Cortex of kidney (tissue), 1 donor: ENCODE data around the gene ADH1C.
"Not testable (repeated sequence)": the region's sequence is repeated elsewhere in the genome, so short reads cannot be mapped to it uniquely, and the experiment has no call there.

ENCODE experiments used
- DNase-seq: peaks from one replicate; lab custom pipeline; 2025; lab: John Stamatoyannopoulos, UW

Gene ADH1C

DNA sequence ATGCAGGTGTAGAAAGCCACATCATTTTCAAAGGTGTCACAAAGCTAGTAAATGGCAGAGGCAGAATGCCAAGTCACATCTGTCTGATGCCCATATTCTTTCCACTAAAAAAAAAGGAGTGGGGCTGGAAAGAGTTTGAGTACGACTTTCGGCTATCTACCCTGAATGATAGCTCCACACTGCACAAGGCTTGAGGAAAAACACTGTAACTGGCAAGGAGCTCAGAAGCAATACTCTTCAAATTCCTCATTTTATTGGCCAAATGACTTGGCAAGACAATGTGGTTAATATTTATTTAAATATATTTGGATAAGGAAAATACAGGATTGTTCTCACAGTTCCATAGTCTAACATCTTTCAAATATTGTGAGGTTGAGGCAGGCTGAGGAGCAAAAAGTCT lies 5.4 kb upstream of the ADH1C start:
- DNase-seq, result no peak

DNA sequence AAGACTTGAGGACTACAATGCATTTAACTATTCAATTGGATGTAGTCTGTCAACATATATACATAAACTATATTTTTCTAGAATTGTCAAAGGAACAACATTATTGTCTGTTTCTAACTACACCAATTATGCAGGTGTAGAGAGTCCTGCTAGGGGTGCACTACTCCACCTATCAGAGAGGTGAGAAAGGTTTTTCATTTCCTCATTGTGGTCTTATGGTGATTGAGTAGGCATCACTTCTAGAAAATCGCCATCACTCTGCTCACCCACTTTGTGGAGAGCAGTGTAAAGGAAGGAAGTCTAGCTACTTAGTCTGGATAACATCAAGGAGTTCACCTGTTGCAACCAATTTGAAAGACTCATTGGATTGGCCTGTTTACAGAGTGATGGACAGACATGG lies 4.4 kb upstream of the ADH1C start:
- no peak for DNase-seq

DNA sequence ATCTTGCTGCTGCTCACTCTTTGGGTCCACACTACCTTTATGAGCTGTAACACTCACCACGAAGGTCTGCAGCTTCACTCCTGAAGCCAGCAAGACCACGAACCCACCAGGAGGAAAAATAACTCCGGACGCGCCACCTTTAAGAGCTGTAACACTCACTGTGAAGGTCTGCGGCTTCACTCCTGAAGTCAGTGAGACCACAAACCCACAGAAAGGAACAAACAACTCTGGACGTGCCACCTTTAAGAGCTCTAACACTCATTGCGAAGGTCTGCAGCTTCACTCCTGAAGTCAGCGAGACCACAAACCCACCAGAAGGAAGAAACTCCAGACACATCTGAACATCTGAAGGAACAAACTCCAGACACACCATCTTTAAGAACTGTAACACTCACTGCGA lies 3.6 kb upstream of the ADH1C start:
- not testable (repeated sequence) for DNase-seq

DNA sequence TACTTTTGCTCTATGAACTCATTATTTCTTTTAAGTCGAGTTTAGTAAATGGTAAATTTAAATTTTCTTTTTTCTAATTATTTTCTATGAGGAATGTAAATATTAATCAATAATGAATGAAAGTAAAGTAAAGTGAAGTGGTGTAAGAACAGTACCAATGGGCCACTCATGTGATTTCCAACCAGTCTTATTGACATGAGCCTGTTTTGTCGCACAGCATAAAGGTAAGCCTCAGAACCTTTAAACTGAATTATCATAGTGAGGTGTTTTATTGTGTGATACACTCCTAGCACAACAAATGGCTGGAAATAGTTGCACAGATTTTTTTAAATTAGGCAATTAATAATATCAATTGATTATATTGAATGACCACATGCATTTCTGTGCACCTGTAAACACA lies 1.1 kb downstream of the ADH1C start:
- no peak for DNase-seq

DNA sequence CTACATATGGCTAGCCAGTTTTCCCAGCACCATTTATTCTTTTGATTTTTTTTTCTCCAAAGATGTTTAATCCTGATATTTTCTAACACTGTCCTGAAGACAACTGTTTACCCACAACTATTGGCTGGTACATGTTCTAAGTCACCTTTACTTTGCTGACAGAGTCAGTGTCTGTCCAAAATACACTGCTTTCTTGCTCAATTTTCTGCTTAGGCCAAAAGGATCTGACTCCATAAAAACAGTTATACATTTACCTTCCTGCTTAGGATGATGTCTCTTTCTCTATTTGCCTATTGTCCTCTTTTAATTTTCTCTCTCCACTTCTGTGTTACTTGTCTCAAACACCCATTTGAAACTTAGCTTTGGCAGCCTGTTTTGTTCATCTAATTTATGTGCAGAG lies 3.2 kb downstream of the ADH1C start:
- no peak for DNase-seq

DNA sequence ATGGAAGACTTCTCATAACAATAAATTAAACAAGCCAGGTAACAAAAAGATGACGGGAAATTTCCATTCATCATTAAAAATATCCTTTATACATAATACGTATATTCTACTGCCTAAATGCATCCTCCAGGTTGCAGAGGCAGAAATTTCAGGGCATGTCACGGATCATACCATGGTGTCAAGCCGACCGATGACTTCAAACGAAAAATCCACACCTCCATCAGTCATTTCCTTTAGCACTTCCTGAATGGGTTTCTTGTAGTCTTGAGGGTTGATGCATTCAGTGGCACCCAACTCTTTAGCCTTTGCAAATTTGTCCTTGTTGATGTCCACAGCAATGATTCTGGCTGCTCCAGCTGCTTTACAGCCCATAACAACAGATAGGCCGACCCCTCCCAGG lies 9.9 kb downstream of the ADH1C start:
- not testable (repeated sequence) for DNase-seq

DNA sequence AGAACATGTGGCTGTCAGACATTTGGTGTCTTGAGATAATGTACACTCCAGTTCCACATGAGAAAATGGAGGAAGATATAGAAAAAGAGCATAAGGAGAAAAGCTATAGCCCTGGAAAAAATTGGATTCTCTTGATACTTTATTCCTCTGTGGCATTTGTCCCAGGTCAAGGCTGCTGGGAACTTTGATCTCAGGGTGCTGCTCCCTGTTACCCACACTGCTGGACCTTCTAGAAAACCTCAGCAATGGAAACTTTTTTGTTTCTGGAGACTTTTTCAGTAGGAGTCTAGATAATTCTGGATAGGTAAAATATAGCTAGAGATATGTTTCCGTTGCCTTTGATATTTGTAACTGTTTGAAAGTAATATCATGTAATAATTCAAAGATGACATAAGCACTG lies 11.1 kb downstream of the ADH1C start:
- no peak for DNase-seq

DNA sequence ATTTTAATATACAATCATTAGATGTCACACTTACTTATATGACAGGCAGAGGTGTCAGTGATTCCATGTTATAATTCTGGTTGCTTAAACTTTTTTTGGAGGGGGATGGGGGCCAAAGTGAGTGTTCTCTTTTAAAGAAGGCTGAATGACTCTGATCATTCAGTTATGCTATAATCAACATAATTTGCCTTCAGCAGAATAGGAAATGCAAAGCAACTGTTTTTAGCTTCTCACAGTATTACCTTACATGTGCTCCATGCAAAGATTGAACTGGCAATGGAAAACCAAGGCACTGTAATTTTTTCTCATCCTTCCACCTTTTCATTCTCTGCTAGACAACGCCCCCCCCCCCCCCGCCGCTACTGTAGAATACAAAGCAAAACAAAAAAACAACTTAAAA lies 13.4 kb downstream of the ADH1C start:
- DNase-seq, result no peak

DNA sequence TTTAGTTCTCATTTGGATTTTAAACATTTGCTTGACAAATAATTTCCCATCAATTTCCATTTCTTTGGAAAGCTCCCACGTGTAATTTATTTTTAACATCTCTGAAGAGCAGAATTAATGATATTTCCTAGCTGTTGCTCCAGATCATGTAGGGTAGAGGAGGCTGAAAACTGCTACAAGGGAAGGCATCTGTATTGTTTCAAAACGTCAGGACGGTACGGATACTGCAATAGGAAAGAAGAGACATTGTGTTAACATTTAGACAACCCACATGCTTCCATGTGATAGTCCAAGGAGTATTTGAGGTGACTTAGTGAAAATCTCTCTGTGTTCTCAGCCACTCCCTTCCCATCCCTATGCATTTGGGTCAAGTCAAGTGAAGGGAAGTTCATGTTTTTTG lies 16.0 kb downstream of the ADH1C start:
- DNase-seq, result no peak

DNA sequence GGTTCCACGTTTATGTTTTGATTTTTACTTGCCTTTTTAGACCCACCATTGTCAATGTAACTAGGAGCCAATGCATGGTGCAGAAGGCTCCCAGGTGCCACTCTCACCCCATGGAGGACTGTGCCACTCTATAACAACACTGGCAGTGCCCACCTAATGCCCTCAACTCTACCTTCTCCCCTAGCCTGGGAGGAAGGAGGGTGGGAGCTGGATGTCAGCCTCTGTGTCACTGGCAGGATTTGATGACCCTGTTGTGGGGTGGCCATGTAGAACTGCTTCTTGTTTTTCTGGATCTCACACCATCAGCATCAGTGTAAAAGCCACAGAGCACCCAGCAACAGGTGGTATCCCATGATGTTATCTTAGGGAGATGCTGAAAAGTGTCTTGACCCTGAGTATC lies 17.7 kb downstream of the ADH1C start:
- DNase-seq, result no peak

DNA sequence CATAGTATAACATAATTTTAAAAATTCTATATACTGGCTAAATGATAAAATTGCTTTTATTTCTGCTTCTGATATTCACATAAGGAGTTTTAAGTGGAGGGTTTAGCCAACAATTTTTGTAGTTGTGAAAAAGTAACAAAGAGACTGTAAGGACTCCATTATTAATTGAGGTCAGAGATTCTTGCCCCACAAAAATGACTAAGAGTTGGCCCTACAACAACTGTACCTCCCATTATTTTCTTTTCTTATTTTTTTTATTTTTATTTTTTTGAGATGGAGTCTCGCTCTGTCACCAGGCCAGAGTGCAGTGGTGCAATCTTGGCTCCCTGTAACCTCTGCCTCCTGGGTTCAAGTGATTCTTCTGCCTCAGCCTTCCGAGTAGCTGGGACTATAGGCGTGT lies 21.9 kb downstream of the ADH1C start:
- no peak for DNase-seq

DNA sequence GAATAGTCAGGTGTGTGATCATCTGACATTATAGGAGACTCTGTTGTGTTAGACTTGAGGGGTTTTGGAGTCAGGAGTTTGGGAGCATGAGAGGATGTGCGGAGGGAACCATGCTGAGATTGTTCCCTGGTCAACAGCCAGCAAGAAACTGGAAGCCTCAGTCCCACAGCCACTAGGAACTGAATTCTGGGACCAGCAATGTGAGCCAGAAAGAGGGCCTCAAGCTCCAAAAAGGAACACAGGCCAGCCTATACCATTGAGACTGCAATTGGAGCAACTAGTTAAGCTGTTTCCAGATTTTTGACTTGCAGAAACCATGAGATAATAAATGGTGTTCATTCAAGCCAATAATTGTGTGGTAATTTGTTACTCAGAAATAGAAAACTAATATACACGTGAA lies 22.7 kb downstream of the ADH1C start:
- DNase-seq, result no peak

DNA sequence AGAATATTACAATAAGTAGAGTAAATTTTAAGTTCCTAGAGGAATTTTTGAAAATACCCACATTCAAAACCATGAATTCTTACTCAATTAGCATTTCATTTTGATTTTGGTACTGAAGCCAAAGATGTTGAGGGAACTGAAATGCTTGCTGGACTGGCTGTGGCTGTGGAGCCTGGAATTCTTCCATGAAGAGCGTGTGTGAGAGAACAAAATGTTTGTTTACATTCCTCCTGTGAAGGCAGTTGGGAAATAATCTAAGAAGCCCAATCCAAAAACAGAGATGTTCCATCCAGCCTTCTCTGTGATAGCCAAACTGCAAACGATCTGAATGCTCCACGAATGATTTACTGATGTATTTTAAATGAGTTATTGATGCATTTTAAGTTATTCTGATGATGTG lies 27.6 kb downstream of the ADH1C start:
- no peak for DNase-seq

DNA sequence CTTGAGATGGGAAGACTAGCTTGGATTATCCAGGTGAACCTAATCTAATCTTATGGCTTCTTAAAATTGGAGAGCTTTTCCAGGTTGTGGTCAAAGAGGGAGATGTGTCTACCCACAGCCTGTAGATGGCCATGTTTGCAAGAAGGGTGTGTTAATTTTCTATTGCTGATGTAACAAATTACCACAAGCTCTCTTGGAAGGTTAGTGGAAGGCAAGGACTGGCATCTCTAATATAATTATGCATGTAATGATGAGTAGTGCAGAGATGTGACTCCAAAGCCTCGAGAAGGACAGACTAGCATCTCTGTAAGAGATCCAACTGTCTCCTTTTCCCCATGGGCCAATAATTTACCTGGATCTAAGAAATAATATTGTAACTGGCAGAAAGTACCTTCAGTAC lies 28.2 kb downstream of the ADH1C start:
- no peak for DNase-seq

DNA sequence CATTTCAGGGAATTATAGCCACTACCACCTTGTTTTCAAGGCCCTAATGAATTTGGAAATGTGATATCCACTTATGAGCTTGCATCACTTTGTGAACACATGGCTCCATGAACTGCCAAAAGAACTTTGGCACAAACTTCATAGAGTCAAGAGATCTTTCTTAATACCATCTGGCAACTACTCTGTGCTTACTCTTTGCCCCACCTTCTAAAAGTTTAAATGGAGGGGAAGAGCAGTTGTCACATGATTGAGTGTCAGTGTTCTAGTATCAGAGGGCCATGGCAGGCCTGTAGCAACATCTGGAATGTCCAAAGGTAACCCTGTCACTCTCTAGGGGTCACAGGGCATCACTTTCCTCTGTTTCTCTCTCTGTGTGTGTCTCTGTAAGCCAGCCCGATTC lies 28.8 kb downstream of the ADH1C start:
- DNase-seq, result no peak

DNA sequence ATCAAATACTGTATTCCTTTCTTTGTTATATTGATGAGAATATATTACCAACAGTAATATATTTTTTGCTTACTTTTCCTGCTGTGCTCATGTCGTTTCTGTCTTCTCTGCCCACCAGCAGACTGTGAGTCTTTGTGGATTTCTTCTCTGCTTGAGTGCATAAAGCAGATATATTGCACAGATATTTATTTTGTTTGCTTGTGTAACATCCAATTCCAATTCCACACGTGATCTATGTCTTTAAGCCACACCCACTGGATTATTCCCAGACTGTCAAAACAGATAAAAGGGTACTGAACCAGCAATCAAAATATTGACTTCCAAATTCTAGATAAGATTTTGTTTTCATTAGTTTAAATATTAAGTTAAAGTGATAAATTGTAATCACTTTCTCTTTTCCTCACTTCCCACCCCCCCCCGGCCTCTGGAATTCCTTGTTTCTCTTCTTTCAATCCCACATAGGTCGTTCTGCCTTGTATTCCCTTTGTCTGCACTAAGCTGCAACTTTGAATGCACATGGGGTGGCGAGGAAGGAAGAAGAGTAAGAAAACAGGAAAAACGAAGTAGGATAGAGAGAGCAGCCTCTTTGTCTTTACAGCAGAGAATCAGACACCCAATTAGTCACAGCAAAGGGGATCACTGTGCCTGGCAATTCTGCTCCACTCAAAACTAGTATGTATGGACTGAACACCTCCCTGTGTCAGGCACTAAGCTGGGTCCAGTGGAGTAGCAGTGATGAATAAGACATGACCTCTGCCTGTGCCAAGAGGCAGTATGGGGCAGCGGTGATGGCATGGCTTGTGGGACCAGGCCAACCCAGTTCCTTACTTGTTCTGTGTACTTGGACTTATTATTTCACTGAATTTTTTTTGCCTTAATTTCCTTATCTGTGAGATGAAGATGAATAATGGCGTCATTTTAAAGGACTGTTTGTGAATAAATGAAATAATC lies 31.0 kb downstream of the ADH1C start, which contains the start of gene ADH1B:
Gene ADH1B, minus strand, starts transcription at position 161 of the 951 bp plus-strand sequence. Its CDS starts 70 bp downstream, at position 91.
- no peak for DNase-seq

DNA sequence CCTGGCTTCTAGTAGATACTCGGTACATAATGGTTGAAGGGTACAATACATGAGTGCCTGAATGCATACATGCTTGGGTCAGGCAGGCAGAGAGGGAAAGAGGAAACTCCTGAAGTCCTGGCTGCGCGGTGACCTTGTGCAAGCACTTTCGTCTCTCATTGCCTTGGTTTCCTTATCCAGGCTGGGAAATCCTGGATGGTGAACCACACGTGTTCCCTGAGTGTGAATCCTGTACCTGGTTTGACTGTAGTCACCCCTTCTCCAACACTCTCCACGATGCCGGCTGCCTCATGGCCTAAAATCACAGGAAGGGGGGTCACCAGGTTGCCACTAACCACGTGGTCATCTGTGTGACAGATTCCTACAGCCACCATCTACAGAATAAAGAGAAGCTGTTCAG lies 34.7 kb downstream of the ADH1C start:
- DNase-seq, result not testable (repeated sequence)

DNA sequence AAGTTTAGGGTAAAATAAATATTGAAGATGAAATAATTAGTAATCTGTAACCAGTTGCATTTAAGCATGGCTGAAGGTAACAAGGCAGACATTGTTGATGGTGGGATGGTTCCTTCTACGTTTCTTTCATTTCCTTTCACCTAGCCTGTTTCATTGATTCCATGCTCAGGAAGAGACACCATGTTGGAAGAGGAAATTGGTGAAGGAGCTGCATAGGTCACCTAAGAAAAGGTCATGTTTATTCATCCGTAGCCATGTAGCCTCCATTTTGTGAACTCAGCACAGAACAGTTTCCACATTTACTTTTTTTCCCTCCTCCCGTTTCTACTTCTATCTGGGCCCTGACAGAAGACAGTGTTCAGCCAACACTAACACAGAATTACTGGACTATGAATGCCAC lies 35.2 kb downstream of the ADH1C start:
- DNase-seq, result no peak

DNA sequence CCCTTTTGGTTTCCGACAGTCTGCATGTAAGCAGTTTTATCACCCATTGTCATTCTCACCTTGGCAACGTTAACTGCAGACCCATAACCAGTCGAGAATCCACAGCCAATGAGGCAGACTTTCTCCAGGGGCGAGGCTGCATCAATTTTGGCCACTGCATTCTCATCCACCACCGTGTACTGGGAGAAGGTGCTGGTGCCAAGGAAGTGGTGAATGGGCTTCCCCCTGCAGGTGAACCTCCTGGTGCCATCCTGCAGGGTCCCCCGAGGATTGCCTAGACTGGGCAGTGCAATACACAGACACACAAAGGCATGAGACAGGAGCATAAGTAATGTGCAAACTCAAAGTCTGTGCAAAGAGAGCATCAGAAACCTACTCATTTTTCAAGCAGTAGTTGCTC lies 36.7 kb downstream of the ADH1C start:
- DNase-seq, result no peak

DNA sequence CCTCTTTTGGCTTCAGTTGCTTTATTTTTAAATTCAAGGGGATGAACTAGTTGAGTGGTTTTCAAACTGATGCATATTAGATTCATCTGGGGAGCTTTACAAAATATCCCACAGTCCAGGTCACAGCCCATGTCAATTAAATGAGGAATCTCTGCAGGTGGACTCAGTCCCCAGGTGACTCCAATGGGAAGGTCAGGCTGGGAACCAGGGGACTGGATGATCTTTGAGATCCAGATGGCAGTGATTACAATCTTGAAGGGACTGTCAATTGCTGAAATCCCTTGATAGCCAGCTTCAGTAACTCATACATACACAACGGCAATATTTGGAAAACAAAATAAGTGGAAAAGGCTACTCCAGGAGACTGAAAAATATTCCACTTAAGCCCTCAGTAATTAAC lies 38.3 kb downstream of the ADH1C start:
- DNase-seq, result no peak

DNA sequence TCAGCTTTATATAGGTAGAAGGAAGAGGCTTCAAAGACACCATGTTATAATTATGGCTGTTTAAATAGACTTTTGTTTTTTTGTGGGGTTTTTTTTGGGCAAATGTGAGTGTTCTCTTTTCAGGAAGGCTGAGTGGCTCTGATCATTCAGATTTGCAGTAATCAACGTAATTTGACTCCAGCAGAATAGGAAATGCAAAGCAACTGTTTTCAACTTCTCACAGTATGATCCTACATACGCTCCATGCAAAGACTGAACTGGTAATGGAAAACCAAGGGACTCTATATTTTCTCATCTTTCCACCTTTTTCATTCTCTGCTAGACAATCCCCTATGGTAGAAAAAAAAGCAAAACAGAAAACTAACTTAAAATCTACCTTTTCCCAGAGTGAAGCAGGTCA lies 42.2 kb downstream of the ADH1C start:
- no peak for DNase-seq

DNA sequence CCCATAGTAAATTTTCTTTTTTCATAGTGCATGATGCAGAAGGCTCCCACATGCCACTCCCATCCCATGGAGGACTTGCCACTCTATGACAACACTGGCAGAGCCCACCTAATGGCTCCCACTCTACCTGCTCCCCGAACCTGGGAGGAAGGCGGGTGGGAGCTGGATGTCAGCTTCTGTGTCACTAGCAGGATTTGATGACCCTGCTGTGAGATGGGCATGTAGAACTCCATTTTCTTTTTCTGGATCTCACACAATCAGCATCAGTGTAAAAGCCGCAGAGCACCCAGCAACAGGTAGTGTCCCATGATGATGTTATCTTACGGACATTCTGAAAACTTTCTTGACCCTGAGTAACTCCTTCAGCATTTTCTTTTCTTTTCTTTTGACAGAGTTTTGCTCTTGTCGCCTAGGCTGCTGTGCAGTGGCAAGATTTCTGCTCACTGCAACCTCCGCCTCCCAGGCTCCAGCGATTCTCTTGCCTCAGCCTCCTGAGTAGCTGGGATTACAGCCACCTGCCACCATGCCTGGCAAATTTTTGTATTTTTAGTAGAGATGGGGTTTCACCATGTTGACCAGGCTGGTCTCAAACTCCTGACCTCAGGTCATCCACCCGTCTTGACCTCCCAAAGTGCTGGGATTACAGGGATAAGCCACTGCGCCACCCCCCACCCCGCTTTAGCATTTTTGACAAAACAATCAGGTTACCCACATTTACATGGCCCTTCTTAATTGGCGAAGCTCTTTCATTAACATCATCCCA lies 46.7 kb downstream of the ADH1C start:
- DNase-seq, result no peak
